HuH-7 (cell line): ENCODE data around the gene CHMP4A.
"Not testable (repeated sequence)": the region's sequence is repeated elsewhere in the genome, so short reads cannot be mapped to it uniquely, and the experiment has no call there.

Experiments used
- DNase-seq: peaks from one replicate; pipeline ENCODE4 v3.0.0; 2011; ENCODE audit warnings: low spot score

CHMP4A gene

GRCh38 chr14:24224618-24225071 is 11.4 kb upstream of the CHMP4A start:
- no peak for DNase-seq

GRCh38 chr14:24222987-24223386 is 9.7 kb upstream of the CHMP4A start:
- DNase-seq, result not testable (repeated sequence)

GRCh38 chr14:24219521-24219920 is 6.2 kb upstream of the CHMP4A start:
- DNase-seq, result no peak

GRCh38 chr14:24219080-24219479 is 5.8 kb upstream of the CHMP4A start:
- no peak for DNase-seq

GRCh38 chr14:24216876-24217275 is 3.6 kb upstream of the CHMP4A start:
- not testable (repeated sequence) for DNase-seq

GRCh38 chr14:24216345-24216699 is 3.0 kb upstream of the CHMP4A start:
- no peak for DNase-seq

GRCh38 chr14:24215495-24216344 is 2.4 kb upstream of the CHMP4A start, which contains the start of gene MDP1:
TSS of gene MDP1 (minus strand) at chr14:24216066. CDS start at chr14:24215955, 111 bp downstream.
- DNase-seq, result peak; percentile 85

- DNase-seq, result no peak
Observed at GRCh38 chr14:24213866-24214662, 776 bp upstream of the CHMP4A start.

- DNase-seq, result no peak
Observed at GRCh38 chr14:24211311-24211710, 2.0 kb downstream of the CHMP4A start.

GRCh38 chr14:24207625-24208024 is 5.7 kb downstream of the CHMP4A start:
- DNase-seq, result no peak

- no peak for DNase-seq
Observed at GRCh38 chr14:24207104-24207551, 6.2 kb downstream of the CHMP4A start.

- no peak for DNase-seq
Observed at GRCh38 chr14:24206260-24207103, 6.8 kb downstream of the CHMP4A start.

GRCh38 chr14:24204163-24205146 is 8.8 kb downstream of the CHMP4A start:
- no peak for DNase-seq

GRCh38 chr14:24203249-24203886 is 9.9 kb downstream of the CHMP4A start:
- not testable (repeated sequence) for DNase-seq

GRCh38 chr14:24202538-24202937 is 10.8 kb downstream of the CHMP4A start:
- DNase-seq, result not testable (repeated sequence)

- no peak for DNase-seq
Observed at GRCh38 chr14:24198814-24199524, 14.3 kb downstream of the CHMP4A start.

GRCh38 chr14:24197056-24197450 is 16.2 kb downstream of the CHMP4A start:
- no peak for DNase-seq

GRCh38 chr14:24196071-24197055 is 16.9 kb downstream of the CHMP4A start:
- DNase-seq, result peak; percentile 51
